HG02763 (cell line): ENCODE measurements around the gene VPS54.
"Not testable (repeated sequence)": the region's sequence is repeated elsewhere in the genome, so short reads cannot be mapped to it uniquely, and the experiment has no call there.

Source experiments
- ATAC-seq: cut with Tn5 transposase; IDR thresholded peaks from one replicate; pipeline ENCODE4 v1.9.1; 2021; ENCODE audit warnings: mild to moderate bottlenecking, moderate library complexity; ENCODE audit not compliant: unreplicated experiment

VPS54 gene

DNA sequence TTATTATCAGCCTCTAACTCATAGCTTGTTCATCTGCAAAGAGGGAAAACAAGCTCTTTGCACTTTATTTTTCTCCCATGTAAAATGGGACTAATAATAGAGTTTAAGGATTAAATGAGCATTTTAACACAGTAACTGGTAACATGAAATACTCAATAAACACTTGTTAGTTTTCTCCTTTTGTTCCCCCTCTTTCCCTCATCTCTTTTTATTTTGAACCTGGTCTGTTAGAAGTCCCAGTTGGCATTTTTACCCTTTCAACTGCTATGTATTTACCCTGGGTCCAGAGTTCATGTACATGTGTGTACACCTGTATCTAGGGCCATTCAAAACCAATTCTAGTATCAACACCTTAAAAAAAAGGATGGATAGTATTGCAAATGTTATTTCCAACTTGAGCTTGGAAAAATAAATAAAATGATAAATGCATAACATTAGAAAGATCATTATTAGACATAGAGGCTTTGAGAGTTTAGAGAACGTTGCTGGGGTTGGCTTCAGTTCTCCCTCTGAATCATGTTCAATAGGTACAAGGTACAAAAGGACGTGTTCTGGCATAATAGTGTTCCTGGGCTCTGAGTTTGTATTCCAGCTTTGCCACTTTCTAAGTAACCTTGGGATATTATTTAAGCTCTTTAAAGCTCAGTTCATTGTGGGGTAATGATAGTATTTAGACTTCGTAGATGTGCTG, 5.2 kb upstream of the VPS54 start:
- no peak for ATAC-seq

DNA sequence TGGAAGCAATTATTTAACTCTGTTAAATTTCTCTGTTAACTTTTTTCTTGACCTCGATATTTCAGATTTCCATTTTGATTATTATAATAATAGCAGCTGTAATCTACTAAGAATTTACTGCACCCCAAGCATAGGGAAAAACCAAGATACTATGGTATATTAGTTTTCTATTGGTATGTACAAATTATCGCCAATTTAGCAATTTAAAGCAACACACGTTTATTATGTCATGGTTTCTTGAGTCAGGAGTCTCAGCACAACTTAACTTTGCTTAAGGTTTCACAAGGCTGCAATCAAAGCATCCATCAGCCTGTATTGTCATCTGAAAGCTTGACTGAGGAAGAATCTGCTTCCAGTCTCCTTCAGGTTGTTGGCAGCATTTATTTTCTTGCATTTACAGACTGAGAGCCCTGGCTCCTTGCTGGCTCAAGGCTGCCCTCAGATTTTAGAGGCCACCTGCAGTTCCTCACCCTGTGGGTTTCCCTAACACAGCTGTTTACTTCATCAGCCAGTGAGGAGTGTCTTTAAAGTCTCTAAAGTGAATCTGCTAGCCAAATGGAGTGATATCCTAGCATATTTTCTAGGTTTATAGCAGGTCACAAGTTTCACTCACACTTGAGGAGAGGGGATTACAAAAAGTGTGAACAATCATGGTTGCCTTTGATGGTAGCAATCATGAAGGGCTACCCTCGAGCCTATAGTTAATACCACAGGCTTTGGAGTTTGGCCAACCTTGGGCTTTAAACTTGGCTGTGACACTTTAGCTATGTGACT, 4.4 kb upstream of the VPS54 start:
- no peak for ATAC-seq

DNA sequence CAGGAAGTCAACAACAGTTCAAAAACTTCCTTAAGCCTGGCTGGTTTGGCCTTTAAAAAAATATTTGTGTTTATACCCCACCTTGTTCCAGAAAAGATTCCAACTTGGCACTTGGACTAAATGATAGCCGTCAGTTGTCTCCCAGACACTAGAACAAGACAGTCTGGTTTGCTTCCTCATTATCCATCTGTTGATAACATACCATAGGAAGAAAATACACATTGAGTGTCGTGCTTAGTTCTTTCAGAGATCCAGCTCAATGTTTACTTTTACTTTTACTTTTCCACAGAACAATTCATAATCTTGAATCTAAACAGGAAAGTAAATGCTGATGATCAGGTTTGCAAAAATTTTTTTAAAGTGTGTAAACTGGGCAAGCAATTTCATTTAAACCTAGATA, 2.4 kb upstream of the VPS54 start:
- no peak for ATAC-seq

DNA sequence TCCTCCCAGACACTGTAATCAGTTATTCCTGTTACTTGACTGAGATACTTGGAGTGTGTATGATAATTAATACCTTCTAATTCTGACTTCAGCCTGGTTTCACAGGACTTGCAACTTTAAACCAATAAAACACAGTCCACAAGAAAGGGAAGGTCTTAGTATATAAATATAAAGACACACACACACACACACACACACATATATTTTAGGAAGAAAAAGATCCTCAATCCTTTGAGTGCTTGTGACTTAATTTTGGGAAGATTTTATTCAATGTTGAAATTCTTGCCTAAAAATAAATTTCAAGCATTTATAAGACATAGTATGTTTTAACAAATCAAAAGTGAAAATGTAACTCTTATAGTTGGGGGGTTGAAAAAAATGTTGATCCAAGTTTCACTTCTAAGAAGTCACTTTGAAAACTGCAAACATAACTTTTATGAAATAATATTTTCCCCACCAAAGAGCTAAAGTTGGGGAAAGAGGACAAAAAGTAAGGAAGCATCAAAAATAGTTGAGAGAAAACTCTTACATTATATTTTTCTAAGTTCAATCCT, 824 bp upstream of the VPS54 start:
- ATAC-seq = no peak

DNA sequence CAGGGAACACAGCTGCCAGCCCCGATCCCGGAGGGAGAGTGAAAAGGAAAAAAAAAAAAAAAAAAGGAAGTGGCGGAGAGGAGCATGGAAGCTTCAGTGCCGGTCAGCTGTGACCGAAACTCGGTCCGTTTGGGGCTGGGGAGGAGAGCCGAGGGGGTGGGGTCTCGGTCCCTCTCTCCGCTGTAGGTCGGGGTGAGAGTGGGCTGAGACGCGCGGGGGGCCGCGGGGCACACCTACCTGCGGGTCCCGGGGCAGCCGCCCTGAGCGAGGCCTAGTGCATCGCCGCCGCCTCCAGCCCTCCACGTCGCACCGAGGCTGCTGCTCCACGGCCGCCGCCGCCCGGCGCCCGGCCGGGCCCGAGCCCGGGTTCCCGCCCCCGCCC, 536 bp downstream of the VPS54 start:
- ATAC-seq = peak; percentile 51

DNA sequence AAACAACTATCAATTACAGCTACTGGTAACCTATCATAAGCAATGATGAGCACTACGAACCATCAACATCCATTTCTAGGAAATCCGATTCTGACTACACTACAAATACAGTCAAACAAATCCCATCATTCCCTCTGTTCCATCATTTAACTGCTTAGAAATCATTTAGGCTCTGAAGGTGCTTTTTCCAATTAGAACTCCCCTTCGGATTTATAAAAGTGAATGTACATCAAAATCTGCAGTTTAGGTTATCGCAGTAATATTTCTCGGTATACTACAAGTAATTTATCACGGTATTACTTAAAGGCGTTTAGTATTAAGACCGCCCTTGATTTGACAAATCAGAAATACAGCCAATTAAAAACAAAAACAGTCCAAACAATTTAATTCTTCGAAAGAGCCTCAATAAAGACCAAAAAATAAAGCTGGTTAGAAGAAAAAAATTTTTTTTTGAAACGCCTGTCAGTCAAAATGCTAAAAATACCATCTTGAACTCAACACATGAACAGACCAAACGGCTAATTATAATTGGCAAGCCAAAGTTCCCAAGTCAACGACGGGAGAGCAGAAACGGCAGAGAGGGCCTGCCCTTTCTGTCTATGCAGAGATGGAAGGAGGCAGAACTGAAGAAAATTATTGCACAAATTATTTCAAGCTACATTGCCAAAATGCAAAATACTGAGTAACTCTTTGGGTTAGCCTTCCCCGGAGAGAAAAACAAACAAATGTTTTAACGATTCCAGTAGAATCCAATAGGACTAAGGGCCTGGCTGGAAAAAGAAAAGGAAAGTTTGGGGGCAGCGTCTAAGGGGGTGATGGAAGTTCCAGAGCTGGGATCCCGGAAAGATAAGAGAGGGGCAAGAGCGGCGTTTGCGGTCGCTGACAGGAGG, 1.2 kb downstream of the VPS54 start:
- no peak for ATAC-seq

DNA sequence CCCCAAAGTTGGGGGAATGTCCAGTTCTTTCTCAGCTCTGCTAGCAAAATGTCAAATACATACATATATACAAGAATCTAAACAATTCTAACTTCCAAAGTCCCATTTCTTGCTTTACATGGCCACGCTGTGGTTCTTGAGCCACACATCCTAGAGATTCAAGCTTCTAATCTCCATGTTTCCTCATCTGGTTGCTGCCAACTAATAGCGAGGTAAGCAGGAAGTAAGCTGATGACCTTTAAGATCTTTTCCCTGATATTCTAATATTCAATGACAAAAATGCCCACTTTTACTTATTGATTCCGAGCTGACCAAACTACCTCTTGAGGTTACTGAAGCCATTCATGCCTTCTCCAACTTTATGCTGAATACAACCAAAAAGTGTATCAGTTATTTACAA, 3.3 kb downstream of the VPS54 start:
- ATAC-seq = no peak

DNA sequence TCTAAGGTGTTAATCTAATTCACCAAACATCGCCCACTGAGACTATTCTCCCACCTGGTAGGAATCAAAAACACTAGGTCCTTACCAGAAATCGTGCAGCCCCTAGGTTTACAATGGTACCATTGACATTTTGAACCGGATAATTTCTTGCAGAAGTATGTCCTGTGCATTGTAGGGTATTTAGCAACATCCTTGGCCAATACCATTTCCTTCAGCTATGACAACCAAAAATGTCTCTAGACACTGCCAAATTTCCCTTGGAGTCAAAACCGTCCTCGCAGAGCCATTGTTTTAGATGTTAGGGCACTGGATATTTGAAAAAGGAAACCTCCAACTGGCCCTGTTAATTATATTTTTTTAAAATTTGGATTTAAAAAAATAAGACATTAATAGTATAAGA, 3.8 kb downstream of the VPS54 start:
- ATAC-seq = no peak

DNA sequence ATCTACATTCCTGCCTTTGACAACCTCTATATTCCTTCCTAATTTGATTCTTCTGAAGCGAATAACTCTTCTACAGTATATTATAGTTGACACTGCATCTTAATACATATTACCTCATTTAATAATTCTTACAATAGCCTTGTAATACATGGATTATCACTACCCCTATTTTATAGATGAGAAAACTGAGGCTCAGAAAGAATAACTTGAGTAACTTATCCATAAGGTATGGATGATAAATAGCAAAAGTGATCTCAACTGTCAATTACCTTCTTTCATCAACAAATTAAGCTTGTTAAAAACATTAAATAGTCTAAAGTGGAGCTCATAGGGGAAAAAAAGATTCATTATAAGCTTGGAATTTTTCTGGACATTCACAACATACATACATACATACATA, 4.6 kb downstream of the VPS54 start:
- ATAC-seq = no peak

DNA sequence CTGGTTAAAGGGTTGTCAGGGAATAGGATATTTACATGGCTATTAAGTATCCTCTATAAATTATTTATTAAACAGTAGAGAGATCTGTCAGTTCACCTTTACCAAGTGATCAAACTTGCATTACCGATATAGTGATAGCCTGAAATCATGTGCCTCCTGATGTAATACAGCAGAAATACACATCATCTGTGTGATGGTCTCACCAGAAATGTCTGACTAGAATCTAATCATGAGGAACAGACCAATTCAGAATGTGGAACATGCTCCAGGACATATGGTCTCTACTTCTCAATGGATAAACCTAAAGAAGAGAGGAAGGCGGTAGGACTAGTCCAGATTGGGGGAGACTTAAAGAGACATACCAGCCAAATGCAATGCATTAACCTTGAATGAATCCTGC, 6.2 kb downstream of the VPS54 start:
- no peak for ATAC-seq

DNA sequence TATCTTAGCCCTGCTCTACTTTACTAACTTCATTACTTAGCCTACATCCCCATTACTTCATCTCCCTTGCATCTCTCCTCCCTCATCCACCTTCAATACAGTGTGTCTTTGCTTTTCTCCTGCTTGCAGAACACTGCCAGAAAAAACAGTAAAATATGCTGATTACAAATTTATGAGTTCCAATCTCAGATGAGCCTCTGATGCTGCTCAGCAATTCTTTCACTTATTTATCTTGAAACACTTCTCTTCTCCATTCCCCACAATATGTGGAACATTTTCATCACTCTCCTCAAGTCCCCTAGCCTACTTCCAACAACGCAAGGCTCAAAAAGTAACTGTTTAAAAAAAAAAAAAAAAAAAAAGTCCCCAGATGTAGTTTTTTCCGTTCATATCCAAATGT, 7.1 kb downstream of the VPS54 start:
- ATAC-seq = no peak

DNA sequence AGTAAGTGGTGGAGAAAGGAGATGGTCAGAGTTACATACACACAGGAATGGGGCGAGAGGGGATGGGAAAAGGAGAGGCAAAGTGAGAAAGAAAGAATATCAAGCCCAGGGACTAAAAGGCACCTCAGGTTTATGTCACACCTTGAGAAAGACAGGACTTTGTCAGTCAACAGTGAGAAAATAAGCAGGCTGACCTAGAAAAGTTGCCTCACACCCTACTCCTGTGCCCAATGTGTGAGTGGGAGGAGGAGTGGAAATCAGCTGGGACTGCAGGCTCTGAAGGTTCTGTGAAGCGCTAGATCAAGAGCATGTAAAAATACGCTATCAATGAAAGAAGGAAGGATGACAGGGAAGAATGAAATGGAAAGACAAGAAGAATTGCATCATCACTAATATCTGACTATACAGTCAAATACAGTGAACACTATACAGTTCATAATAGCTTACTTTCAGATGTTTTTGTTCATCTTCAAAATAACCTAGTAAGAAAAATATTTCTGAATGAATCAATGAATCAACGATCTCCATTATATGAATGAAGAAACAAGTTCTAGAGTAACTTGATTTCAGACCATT, 10.7 kb downstream of the VPS54 start:
- no peak for ATAC-seq

DNA sequence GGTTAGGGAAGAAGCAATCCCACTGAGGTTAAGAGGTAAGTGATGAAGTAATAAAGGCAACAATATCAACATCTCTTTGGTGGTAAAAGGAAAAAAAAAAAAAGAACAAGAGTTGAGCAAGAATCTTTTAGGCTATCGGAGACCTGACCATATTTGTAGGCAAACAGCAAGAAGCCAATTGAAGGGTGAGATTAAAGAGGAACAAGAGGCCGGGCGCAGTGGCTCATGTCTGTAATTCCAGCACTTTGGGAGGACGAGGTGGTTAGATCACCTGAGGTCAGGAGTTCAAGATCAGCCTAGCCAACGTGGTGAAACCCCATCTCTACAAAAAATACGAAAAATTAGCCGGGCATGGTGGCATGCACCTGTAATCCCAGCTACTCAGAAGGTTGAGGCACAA, 11.3 kb downstream of the VPS54 start:
- no peak for ATAC-seq

DNA sequence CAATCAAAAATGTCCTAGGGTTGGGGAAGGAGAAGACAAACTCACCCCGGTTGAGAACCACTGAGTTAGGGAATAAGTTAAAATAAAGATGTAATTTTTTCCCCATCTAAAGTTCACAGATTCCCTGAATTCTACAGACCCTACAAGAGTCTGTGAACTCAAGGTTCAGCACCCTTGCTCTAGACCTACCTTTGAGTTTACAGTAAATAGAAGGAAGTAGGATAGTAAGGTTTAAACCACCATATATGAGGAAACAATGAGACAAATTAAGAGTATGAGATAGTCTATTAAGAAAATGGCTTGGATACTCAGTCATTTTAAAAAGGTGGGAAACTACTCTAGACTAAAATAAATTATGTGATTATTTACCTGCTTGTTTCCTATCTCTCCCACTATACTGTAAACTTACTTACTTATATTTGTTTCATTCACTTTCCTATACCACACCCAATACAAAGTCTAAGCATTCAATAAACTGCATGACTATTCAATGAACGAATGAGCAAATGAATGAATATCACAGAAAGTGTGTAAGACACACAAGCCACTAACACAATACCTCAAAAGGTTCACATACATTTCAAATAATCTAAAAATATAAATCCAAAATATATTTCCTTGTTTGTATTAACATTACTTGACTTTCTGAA, 13.4 kb downstream of the VPS54 start:
- ATAC-seq = no peak

DNA sequence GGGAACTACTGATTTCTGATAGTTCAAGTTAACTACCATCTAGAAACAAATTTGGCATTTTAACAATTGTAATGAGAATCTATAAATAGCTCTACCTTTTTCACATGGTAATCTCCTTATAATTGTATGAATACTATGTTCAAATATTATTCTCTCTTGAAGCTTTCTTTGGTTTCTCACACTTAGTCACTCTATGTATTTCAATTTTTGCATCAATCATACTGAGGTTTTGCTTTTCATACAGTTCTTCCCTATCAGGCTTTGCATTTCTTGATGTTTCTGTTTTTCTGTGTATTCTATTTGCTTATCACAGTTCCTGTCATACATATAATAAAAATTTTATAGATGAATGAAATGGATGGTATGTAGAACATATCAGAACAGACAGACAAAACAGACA, 16.0 kb downstream of the VPS54 start:
- ATAC-seq = no peak

DNA sequence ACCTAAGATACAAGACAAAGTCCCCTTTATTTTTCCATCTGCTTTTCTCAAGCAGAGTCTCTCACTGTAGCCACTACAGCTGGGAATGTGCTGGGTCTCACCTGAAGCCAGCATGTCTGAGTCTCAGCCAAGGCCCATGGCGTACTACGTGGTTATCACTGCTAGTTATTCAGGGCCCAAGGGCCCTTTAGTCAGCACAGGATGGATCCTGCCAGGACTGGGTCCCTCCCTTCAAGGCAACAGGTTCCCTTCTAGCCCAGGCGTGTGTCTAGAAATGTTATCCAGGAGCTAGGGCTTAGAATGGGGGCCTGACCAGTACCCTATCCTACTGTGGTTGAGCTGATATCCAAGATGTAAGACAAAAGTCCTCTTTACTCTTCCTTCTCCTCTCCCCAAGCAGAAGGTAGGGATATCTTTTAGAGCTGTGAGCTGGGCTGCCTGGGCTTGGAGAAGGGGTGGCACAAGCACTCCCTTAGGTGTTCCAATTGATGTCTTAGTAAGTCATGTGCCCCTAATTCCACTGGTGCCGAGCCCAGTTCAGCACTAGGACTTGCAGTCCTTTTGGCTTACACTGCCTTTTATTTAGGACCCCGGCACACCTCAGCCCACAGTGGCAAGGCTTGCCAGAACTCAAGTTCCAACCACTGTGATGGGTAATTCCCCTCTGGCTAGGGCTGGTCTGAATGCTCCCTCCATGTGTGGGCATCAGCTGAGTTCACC, 17.7 kb downstream of the VPS54 start:
- ATAC-seq = no peak

DNA sequence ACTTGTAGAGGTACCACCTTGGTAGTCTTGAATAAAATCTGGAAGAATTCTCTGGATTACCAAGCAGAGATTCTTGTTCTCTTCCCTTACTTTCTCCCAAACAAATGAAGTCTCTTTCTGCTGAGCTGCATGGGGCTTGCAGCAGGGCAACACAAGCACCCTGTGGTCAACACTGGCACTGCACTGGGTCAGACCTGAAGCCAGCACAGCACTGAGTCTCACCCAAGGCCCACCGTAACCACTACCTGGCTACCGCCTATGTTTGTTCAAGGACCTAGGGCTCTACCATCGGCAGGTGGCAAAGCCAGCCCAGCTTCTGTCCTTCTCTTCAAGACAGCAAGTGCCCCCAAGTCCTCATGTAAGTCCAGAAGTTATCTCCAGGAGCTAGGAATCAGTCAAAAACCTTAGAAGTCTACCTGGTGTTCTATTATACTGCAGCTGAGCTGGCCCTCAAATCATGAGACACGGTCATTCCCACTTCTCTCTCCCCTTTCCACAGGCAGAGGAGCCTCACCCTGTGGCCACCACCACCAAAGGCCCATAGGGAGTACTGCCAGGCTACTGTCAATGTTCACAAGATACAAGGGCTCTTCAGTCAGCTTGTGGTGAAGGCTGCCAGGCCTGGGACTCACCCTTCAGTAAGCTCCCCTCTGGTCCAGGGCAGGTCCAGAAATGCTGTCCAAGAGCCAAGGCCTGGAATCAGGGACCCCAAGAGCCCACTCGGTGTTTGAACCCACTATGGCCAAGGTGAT, 18.4 kb downstream of the VPS54 start:
- no peak for ATAC-seq

DNA sequence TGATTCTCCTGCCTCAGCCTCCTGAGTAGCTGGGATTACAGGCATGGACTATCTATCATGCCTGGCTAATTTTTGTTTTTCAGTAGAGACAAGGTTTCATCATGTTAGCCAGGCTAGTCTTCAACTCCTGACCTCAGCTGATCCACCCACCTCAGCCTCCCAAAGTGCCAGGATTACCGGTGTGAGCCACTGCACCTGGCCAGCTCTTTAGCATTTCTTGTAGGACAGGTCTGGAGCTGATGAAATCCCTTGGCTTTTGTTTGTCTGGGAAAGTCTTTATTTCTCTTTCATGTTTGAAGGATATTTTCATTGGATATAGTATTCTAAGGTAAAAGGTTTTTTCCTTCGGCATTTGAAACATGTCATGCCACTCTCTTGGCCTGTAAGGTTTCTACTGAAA, 20.2 kb downstream of the VPS54 start:
- no peak for ATAC-seq

DNA sequence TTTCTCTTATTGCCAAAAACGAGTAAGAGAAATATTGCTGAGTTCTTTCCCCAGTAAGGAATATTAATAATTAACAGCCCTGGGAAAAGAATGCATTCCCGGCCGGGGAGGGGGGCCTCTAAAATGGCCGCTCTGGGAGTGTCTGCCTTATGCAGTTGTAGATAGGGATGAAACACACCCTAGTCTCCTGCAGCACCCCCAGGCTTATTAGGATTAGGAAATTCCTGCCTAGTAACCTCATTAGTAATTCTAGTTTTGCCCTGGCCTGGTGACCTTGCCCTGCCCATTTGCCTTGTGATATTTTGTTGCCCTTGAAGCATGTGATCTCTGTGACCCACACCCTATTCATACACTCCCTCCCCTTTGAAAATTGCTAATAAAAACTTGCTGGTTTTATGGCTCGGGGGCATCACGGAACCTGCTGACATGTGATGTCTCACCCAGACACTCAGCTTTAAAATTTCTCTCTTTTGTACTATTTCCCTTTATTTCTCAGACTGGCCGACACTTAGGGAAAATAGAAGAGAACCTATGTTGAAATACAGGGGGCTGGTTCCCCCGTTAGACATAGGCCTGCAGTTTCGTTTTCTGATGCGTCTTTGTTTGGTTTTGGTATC, 22.5 kb downstream of the VPS54 start:
- not testable (repeated sequence) for ATAC-seq
